ENCODE results near the gene KDM5A.

The KDM5A gene

DNA sequence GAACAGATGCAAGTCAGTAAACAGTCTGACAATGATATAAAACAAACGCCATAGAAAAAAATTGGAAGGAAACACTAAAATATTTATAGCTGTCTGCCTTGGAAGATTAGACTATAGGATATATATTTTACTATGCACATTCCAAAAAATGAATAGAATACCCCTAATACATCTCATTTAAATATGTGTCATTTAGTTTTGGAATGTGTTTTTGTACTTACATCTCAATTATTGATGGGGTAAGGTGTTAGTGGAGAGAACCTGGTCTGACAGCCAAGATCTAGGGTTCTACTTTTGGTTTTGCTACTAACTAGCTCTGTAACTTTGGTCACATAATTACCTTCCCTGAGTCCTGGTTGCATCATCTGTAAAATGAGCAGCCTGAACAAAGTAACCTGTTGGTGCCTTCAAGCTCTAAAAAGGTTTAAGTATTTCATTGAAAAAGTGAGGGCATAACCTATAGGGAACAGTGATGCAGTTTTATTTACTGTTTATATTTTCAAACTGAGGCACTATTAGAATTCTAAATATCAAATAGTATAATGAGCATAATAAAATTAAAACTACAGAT lies 97.9 kb downstream of the KDM5A start:
- H3K27ac ChIP-seq, result no peak overlapping the region
- H3K4me3 ChIP-seq (ENCODE audit: low read depth in 1 of 2, low read length in 1 of 2), result no peak overlapping the region
- H3K9me3 ChIP-seq, result no peaks in the 10 kb centered on the region
- TF ChIP-seq, protein P1, sequence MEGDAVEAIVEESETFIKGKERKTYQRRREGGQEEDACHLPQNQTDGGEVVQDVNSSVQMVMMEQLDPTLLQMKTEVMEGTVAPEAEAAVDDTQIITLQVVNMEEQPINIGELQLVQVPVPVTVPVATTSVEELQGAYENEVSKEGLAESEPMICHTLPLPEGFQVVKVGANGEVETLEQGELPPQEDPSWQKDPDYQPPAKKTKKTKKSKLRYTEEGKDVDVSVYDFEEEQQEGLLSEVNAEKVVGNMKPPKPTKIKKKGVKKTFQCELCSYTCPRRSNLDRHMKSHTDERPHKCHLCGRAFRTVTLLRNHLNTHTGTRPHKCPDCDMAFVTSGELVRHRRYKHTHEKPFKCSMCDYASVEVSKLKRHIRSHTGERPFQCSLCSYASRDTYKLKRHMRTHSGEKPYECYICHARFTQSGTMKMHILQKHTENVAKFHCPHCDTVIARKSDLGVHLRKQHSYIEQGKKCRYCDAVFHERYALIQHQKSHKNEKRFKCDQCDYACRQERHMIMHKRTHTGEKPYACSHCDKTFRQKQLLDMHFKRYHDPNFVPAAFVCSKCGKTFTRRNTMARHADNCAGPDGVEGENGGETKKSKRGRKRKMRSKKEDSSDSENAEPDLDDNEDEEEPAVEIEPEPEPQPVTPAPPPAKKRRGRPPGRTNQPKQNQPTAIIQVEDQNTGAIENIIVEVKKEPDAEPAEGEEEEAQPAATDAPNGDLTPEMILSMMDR (IDR thresholded peaks at IDR 0.05), result no peak
- peaks cover 73% of the 10 kb centered on the region for H3K36me3 ChIP-seq
- H3K27me3 ChIP-seq, result no peaks in the 10 kb centered on the region
- H3K4me1 ChIP-seq (ENCODE audit: control insufficient read depth in 1 of 2, insufficient read depth in 1 of 2, low read depth in 1 of 2, low read length in 1 of 2), result no peaks in the 10 kb centered on the region

DNA sequence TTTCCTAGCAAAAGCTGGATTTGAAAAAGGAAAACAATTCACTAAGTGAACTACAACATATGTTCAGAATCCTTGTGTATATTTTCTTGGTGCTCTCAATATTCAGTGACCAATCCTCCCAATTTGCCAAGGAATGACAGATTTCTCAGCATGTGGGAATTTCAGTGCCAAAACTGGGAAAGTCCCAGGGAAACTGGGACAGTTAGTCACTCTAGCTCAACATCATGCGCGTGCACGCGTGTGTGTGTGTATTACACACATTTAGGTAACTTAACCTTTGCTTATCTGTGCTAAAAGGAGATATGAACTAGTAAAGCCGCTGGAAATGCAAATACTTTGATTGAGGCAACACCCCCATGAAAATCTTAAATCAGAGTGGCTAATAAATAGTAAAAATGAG lies 100.4 kb downstream of the KDM5A start:
- no peaks in the 10 kb centered on the region for H3K4me1 ChIP-seq (ENCODE audit: control insufficient read depth in 1 of 2, insufficient read depth in 1 of 2, low read depth in 1 of 2, low read length in 1 of 2)
- H3K9me3 ChIP-seq, result no peaks in the 10 kb centered on the region
- no peak overlapping the region for H3K27ac ChIP-seq
- no peak overlapping the region for H3K4me3 ChIP-seq (ENCODE audit: low read depth in 1 of 2, low read length in 1 of 2)
- H3K36me3 ChIP-seq, result peaks cover 70% of the 10 kb centered on the region
- H3K27me3 ChIP-seq, result no peaks in the 10 kb centered on the region
- TF ChIP-seq, protein P1 (IDR thresholded peaks at IDR 0.05), result no peak

DNA sequence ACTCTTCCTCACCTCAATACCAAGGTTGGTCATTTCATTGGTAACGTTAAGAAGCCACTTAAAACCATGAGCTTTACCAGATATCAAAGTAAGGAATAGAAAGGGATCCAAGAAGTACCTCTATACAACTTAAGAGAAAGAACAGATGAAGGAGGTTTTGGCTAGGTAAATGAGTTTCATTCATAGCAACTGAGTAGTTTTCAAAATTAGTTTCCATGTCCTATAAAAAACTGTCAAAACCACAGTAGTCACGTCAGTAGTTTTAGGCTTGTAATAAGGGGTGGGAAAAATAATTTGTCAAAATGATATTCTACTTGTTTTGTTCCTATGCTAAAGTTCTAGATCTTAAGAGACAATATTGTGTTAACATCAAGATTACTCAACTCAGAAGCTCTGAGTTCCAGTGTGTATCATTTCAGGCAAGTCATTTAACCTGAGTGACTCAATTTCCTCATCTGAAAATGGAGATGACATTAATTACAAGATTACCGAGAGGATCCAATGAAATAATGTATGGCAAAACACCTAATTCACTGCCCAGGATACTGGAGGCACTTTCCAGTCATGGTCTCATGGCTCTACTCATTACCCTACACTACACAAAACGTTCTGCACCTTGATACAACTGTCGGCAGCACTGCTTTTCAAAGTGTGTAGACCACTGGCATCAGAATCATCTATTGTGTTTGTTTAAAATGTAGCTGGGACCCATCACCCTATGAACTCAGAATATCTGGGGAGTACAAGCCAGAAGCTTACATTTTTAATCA lies 102.4 kb downstream of the KDM5A start:
- Histone ChIP-seq H3K9me3 (no peaks in the 10 kb centered on the region), H3K36me3 (peaks cover 66% of the 10 kb centered on the region)

DNA sequence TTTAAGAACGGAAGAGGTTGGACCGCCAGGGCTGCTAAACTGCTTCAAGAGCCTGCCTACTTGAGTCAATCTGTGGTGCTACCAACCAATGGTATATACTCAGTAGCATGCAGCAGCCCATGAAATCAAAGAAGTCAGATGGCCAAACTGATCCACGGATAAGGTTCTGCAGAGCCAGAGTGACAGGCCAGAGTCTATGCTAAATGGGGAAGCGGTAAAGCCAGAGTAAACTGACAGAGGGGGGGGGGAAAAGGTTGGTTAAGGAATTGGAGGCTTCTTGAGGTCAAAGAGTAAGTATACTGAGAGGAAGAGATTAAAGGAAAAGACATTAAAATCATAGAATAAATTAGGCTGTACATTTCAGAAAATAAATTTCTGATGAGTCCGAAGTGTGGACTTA lies 111.1 kb downstream of the KDM5A start:
- TF ChIP-seq, protein P1 (IDR thresholded peaks at IDR 0.05), result no peak
- H3K4me3 ChIP-seq (ENCODE audit: low read depth in 1 of 2, low read length in 1 of 2), result no peak overlapping the region
- H3K36me3 ChIP-seq, result peaks cover 26% of the 10 kb centered on the region
- no peaks in the 10 kb centered on the region for H3K27me3 ChIP-seq
- no peak overlapping the region for H3K27ac ChIP-seq
- H3K9me3 ChIP-seq, result no peaks in the 10 kb centered on the region
- no peaks in the 10 kb centered on the region for H3K4me1 ChIP-seq (ENCODE audit: control insufficient read depth in 1 of 2, insufficient read depth in 1 of 2, low read depth in 1 of 2, low read length in 1 of 2)

More for the DNA sequence above, 102.4 kb downstream of the KDM5A start:
- no peak overlapping the region for H3K4me3 ChIP-seq (ENCODE audit: low read depth in 1 of 2, low read length in 1 of 2)
- H3K4me1 ChIP-seq (ENCODE audit: control insufficient read depth in 1 of 2, insufficient read depth in 1 of 2, low read depth in 1 of 2, low read length in 1 of 2), result no peaks in the 10 kb centered on the region
- H3K27ac ChIP-seq, result no peak overlapping the region
- TF ChIP-seq, protein P1 (IDR thresholded peaks at IDR 0.05), result no peak
- no peaks in the 10 kb centered on the region for H3K27me3 ChIP-seq

DNA sequence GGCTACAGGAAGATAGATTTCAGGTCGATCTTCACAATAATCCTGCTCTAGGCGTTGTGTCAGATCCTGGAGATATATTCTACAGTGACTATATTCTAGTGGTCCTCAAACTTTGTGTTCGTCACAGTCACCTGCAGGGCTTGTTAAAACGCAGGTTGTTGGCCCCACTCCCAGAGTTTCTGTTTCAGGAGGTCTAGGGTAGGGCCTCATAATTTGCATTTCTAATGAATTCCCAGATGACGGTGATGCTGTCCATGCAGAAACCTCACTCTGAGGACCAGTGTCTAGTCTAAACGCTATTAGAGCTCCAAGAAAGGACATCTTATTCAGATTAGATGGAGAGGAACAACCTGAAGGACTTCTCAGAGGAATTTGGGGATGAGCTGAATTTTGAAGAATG lies 113.3 kb downstream of the KDM5A start:
- H3K4me3 ChIP-seq (ENCODE audit: low read depth in 1 of 2, low read length in 1 of 2), result no peak overlapping the region
- TF ChIP-seq, protein P1 (IDR thresholded peaks at IDR 0.05), result no peak
- H3K9me3 ChIP-seq, result no peaks in the 10 kb centered on the region

More for the DNA sequence above, 113.3 kb downstream of the KDM5A start:
- Histone ChIP-seq H3K4me1 (ENCODE audit: control insufficient read depth in 1 of 2, insufficient read depth in 1 of 2, low read depth in 1 of 2, low read length in 1 of 2) (no peaks in the 10 kb centered on the region), H3K27ac (no peak overlapping the region), H3K36me3 (peaks cover 6% of the 10 kb centered on the region), H3K27me3 (no peaks in the 10 kb centered on the region)

Data from neutrophil (primary cell).